ENCODE data around the gene RNF213. TPM values are rescaled to one million over a fixed set of nuclear protein-coding genes. Genes with fewer than 3 reads are reported as not detected.

Gene RNF213
- total RNA-seq, 2 experiments from 2014 or later = 152 TPM

DNA sequence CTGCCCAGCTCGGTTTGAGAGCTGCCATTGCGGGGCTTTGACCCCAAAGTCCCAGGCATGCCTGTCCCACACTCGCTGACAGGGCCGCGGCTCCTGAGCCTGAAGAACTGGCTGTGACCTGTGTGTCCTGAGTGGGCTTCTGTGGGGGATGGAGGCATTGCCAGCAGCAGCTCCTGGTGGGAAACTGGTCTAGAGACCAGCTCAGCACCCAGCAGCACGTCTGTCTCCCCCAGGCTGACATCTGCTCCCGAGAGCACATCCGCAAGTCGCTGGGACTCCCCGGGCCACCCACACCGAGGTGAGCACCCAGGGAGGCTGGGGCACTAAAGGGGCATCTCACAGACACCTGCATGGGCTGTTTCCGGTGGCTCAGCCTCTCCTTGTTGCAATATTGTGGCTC lies 167.7 kb downstream of the RNF213 start:
- POLR2A ChIA-PET = no interaction called here

GRCh38 chr17:80428796-80429195 lies 168.1 kb downstream of the RNF213 start:
- ChIA-PET CTCF (interaction anchor here (2.2 to 2.7 kb wide), 2 partner anchors 13 to 148 kb away, joined by 10 to 27 read pairs; partner anchors contain the start of gene ENDOV), POLR2A (no interaction called here)

More for the DNA sequence above, 167.7 kb downstream of the RNF213 start:
- CTCF ChIA-PET = interaction anchor here (1.4 to 2.7 kb wide), 4 partner anchors 12 to 148 kb away, joined by 4 to 27 read pairs (median 8); partner anchors contain the start of gene ENDOV

DNA sequence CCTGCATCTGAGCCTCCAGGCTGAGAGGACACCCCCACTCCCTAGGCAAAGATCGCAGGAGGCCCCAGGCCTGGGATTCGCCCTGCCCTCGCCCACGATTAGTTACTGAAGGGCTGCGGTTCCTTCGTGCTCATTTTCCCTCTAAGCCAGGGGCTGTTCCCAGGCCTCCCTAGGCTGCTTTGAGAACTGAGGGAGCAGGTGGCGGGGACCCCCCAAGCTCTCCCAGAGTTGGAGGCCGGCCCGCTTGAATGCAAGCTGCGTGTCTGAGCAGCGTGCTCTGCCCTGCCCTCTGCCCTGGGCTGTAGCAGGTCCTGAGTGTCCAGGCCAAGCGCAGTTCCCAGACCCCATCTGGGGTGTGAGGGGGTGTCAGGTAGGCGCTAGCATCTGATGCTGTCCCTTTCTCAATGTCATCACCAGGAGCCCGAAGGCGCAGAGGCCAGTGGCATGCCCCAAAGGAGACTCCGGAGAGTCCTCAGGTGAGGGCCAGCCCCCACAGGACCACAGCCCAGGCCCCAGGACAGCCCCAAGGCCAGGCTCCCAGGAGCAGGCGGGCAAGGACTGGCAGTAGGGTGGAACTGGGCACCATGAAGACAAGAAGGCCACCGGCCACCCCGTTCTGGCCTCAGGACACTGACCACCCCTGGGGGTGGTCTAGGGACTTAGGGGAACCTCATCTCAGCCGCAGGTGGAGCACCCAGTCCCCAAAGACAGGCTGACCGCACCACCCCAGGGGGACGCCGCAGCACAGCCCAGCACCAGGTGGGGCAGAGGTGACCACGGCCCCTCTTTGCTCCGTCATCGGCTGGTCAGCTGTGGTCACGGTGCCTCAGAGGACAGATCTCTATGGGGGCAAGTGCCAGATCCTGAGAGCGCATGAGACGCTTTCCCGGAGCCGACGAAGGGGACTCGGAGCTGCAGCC lies 169.0 kb downstream of the RNF213 start:
- ChIA-PET CTCF (interaction anchor here (2.7 kb wide), 1 partner anchor 147 kb away, joined by 27 read pairs; no protein-coding TSS in a partner anchor), POLR2A (no interaction called here)

- ChIA-PET CTCF (no interaction called here), POLR2A (no interaction called here)
These were observed 170.0 kb downstream of the RNF213 start for GRCh38 chr17:80430446-80431245.

GRCh38 chr17:80431246-80432195 lies 170.9 kb downstream of the RNF213 start:
- POLR2A ChIA-PET = no interaction called here
- CTCF ChIA-PET = interaction anchor here (0.8 to 0.9 kb wide), 2 partner anchors 12 to 468 kb away, joined by 3 read pairs; no protein-coding TSS in a partner anchor

DNA sequence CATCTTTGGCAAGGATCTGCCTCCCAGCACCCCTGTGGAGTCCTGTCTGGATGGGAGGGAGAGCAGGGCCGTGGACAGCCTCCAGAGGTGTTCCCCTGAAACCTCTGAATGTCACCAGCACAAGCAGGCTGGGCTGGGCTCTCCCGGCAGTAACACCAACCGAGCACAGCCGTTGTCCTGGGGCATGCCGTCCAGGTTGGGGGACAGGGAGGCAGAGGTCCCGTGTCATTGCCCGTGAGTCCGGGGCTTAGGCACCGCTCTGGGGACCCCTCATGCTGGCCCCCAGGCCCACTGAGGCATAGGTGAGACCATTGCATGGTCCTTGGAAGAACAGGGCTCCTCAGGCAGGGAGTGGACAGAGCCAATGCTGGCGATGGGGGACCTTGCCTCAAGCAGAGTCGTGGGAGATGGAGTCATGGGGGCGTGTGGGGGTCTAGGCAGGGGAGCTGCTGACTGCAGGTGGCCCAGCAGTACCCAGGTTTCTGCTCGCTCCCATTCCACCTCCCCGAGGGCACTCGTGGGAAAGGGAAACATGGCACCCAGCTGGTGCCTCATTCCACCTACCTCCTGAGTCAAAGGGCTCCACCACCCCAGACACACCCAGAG lies 171.8 kb downstream of the RNF213 start:
- ChIA-PET POLR2A (no interaction called here), CTCF (interaction anchor here (0.9 kb wide), 1 partner anchor 467 kb away, joined by 3 read pairs; no protein-coding TSS in a partner anchor)

DNA sequence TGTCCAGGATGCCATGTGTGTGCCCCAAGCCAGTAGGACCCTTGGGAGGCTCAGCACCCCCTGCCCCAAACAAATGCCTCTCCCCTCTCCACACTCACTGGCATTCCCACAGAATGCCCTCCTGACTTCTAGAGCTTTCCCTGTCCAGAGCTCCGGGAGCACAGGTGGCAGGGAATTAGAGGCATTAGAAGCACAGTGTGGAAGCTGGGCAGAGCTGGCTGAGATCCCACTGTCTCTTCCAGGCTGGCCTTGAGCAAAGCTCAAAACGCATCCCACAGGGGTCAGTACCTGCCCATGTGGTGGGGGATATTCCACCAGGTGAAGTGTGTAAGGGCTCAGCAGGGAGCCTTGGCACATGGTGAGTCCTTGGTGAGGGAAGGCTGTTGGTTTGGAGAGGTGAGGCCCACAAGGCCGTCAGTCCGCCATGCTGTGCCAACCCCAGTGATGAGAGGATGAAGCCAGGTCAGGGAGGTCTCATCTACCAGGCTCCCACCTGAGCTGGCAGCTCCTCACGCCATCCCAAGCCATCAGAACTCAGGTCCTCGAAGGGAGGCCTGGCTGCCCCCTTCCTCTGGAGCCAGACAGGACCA lies 172.4 kb downstream of the RNF213 start:
- ChIA-PET POLR2A (no interaction called here), CTCF (interaction anchor here (0.9 kb wide), 1 partner anchor 466 kb away, joined by 3 read pairs; no protein-coding TSS in a partner anchor)

- POLR2A ChIA-PET = no interaction called here
- CTCF ChIA-PET = no interaction called here
These were observed 173.4 kb downstream of the RNF213 start for GRCh38 chr17:80433916-80434666.

GRCh38 chr17:80437532-80437931 lies 176.9 kb downstream of the RNF213 start:
- ChIA-PET CTCF (interaction anchor here (0.6 to 1.7 kb wide), 2 partner anchors 11 to 770 kb away, joined by 3 to 6 read pairs; no protein-coding TSS in a partner anchor), POLR2A (no interaction called here)

DNA sequence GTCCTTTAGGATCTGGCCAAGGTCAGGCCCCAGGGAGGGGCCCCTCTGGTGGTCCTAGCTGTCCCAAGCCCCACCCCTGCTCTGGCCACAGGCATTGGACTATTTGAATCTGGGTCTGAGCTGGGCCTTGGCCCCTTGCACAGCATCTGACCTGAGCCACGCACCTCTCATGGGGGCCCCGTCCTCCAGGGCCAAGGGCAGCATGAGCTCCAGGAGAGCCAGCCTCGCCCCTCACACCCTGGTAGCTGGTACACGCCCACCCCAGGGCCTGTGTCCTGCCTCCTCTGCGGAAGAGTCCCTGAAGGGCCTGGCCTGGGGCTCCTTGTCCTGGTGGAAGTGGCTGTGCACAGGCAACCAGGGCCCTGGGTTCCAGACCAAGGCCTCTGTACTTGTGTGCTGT lies 178.2 kb downstream of the RNF213 start:
- POLR2A ChIA-PET = no interaction called here
- CTCF ChIA-PET = interaction anchor here (0.9 kb wide), 1 partner anchor 12 kb away, joined by 3 read pairs; no protein-coding TSS in a partner anchor

- ChIA-PET CTCF (interaction anchor here (0.9 kb wide), 1 partner anchor 13 kb away, joined by 3 read pairs; no protein-coding TSS in a partner anchor), POLR2A (no interaction called here)
These were observed 178.8 kb downstream of the RNF213 start for GRCh38 chr17:80439499-80439898.

GRCh38 chr17:80441133-80441578 lies 180.5 kb downstream of the RNF213 start:
- POLR2A ChIA-PET = no interaction called here
- CTCF ChIA-PET = interaction anchor here (1.0 to 1.3 kb wide), 2 partner anchors 10 to 547 kb away, joined by 3 to 4 read pairs; no protein-coding TSS in a partner anchor

- ChIA-PET POLR2A (no interaction called here), CTCF (interaction anchor here (1.0 to 1.3 kb wide), 2 partner anchors 9 to 547 kb away, joined by 3 to 4 read pairs; no protein-coding TSS in a partner anchor)
These were observed 181.1 kb downstream of the RNF213 start for GRCh38 chr17:80441598-80442322.

DNA sequence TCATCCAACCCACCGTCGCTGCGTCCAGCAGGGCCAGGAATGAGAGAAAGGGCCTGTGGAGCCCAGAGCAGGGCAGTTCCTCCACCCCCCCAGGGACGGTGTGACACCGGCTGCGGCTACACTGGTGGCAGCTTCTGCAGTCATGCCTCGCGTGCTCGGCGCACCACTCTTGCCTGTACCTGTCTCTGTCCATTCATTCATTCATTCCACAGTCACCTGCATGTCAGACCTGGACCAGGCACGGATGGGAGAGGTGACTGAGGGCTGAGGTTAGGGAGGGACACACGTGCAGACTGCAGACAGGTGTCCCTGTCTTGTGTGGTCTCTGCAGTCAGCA lies 181.6 kb downstream of the RNF213 start:
- ChIA-PET POLR2A (interaction anchor here (0.7 kb wide), 1 partner anchor 12 kb away, joined by 5 read pairs; no protein-coding TSS in a partner anchor), CTCF (interaction anchor here (1.0 to 1.6 kb wide), 3 partner anchors 9 to 546 kb away, joined by 3 to 5 read pairs (median 4); no protein-coding TSS in a partner anchor)

- POLR2A ChIA-PET = interaction anchor here (0.7 kb wide), 1 partner anchor 11 kb away, joined by 5 read pairs; no protein-coding TSS in a partner anchor
- CTCF ChIA-PET = interaction anchor here (1.6 kb wide), 1 partner anchor 16 kb away, joined by 5 read pairs; no protein-coding TSS in a partner anchor
These were observed 182.1 kb downstream of the RNF213 start for GRCh38 chr17:80442764-80443163.

GRCh38 chr17:80443498-80443897 lies 182.8 kb downstream of the RNF213 start:
- POLR2A ChIA-PET = no interaction called here
- CTCF ChIA-PET = interaction anchor here (1.6 kb wide), 1 partner anchor 16 kb away, joined by 5 read pairs; no protein-coding TSS in a partner anchor

Measured in activated CD8-positive, alpha-beta memory T cell treated with anti-CD3 and anti-CD28 coated beads for 36 hours (primary cell).